Stimulated activated CD8-positive, alpha-beta memory T cell treated with anti-CD3 and anti-CD28 coated beads, Interleukin-4, amount 100 ng/mL, for 48 hours (primary cell): Measurements from ENCODE around the gene PARD3B.

Experiments used
- DNase-seq: peaks from one replicate; pipeline ENCODE4 v3.0.0-alpha.2; 2020

PARD3B gene

GRCh38 chr2:204544961-204545860, at the start of gene PARD3B:
Gene PARD3B, plus strand, starts transcription at chr2:204545475. Its CDS starts 525 bp downstream, at chr2:204546000.
- DNase-seq, result peak; percentile 46

GRCh38 chr2:204496779-204497178, 48.5 kb upstream of the PARD3B start:
- DNase-seq, result no peak

GRCh38 chr2:204497855-204498254, 47.4 kb upstream of the PARD3B start:
- no peak for DNase-seq

- DNase-seq, result no peak
These were observed 47.0 kb upstream of the PARD3B start for GRCh38 chr2:204498291-204498690.

DNA sequence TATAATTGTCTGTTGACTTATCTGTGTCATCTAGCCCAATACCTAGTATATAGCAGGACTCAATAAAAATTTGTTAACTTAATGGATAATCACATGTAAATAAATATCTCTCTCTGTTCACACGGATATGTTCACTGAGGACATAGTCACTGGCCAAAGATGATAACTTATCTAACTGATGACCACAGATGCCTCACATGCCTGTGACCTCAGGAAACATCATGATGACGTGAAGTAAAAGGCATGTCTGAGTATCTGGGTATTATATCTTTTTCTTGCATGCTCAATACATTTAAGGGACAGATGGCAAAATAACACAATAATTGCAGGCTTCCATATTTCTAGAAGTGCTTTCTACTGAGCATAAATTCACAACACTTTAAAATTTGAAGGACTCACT, 41.4 kb upstream of the PARD3B start:
- no peak for DNase-seq

- no peak for DNase-seq
These were observed 40.7 kb upstream of the PARD3B start for GRCh38 chr2:204504594-204504993.

DNA sequence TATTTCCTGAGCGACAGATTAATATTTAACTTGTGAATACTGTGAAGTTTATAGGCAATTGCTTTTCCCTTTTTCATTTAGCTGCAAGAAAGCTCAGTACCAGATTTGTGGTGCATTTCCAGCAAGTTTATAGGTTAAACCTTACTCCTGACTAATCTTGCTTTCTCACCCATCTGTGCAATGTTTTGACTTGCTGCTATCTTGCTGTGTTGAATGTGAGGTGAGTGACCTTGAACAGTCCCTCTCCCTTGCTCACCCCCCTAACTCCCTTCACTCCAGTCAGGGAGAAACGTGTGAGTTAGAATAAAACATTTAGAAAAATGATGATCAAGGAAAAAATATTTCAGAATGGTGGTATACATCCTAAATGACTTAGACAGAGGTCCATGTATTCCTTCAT, 39.8 kb upstream of the PARD3B start:
- no peak for DNase-seq

DNA sequence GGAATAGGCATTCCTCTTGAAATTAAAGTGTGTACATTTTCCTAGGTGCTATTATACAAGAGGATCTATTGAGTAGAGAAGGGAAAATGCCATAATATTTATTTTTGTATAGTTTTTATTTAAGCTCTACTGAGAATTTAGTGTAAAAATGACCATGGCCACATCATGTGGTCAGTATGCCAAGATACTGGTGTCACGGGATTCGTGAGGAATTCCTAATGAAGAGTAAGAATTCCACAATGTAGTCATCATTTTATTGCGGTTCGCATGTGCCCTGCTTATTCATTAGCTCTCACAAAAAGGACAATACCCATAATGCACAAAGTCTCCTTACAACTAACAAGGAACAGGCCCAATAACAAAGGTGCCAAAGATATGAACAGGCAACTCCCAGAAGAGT, 39.3 kb upstream of the PARD3B start:
- DNase-seq, result no peak

GRCh38 chr2:204507636-204508035, 37.6 kb upstream of the PARD3B start:
- no peak for DNase-seq

DNA sequence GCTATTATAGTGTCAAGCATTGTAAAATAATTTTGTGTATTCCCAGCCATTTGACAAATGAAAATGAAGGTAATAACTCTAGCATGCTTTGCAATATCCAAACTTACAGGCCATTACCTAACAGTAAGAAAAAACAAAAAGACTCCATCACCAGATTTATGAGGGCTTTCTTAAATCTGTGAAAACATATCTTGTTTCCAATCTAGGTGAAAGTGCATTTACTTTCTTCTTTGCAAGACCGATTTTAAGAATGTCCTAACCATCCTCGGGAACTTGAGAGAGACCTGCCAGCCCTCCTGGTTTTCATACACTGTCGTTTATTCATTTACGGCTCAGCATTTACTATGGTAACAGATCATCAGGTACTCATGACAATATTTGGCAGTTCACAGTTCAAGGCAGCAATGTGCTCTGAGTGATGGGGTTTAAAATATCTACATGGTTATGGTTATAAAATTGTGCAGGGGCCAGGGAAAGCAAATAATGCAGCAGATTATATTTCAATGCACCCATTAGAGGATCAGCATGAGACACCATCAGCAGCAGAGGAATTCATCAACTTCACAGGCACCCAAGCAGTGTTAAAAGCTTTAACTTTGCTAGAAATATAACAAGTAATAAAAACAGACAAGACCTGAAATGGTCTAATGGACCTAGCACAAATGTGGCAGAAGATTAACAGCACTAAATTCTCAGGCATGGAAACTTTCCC, 34.4 kb upstream of the PARD3B start:
- DNase-seq, result no peak

DNA sequence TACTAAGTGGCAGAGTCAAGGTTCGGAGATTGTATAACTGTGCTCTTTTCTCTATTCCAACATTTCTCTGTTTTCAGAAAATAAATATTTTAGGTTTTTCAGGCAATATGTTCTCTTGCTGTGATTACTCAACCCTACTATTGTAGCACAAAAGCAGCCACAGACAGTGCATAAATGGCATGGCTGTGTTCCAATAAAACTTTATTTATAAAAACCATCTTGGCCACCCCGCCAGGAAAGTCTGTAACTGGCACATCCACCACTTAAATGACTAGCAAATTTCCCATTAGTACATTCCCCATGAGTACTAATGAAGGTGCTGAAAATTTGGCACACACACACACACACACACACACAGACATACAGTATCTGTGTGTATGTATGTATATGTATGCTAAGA, 30.8 kb upstream of the PARD3B start:
- DNase-seq, result no peak

GRCh38 chr2:204515416-204515815, 29.9 kb upstream of the PARD3B start:
- DNase-seq, result no peak

- DNase-seq, result no peak
These were observed 28.1 kb upstream of the PARD3B start for GRCh38 chr2:204517154-204517553.

GRCh38 chr2:204529795-204530463, 15.3 kb upstream of the PARD3B start:
- no peak for DNase-seq

- no peak for DNase-seq
These were observed 14.8 kb upstream of the PARD3B start for GRCh38 chr2:204530464-204530805.

GRCh38 chr2:204533629-204534370, 11.5 kb upstream of the PARD3B start:
- no peak for DNase-seq

- no peak for DNase-seq
These were observed 9.9 kb upstream of the PARD3B start for GRCh38 chr2:204535356-204535755.

DNA sequence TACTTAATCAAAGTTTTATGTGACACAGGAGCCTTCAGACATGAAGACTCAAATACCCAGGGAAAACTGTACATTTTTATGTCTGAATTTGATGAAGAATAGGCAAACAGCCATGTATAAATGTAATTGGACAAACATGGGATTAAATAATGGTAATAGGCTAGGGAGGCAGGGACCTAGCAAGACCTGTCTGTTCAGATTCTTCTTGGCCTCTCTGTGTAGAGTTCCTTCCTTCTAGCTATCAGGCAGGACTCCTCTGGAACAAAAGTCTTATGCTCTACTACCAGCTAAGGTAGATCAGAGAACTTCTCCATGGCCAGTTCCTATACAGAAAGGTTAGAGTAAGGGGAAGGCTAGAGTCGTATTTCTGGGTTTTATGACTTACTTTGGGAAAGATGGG, 9.5 kb upstream of the PARD3B start:
- no peak for DNase-seq

- no peak for DNase-seq
These were observed 6.9 kb upstream of the PARD3B start for GRCh38 chr2:204538182-204539018.

- no peak for DNase-seq
These were observed 6.3 kb upstream of the PARD3B start for GRCh38 chr2:204539019-204539385.

GRCh38 chr2:204541637-204542036, 3.6 kb upstream of the PARD3B start:
- no peak for DNase-seq

DNA sequence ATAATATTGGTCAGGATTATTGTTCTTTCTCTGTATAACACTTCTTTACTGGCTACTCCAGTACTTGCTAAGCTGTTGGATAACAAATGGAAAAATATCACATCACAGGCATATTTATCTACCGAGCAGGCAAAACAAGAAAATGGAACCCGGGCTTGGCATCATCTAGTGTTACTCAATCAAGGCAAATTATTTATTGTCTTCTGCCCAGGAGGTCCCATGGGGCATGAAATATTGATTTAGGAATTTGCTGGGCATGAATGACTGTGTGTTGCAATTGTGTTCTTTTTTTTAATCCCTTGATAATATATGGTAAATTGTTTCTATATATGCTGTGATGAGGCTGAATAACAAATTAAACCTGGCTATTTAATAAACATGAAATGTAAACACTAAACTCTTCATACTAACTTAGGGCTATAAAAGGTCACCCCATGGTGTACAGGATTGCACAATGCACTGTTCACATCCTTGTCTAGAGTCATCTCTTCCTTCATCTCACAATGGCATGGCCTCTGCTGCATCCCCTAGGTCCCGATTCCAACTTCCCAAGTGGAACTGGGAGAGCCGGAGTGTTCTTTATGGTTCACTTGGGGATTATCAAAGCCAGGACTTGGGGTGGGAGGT, 2.2 kb upstream of the PARD3B start:
- DNase-seq, result no peak
